ENCODE measurements around the gene HNF1B.

HNF1B gene

DNA sequence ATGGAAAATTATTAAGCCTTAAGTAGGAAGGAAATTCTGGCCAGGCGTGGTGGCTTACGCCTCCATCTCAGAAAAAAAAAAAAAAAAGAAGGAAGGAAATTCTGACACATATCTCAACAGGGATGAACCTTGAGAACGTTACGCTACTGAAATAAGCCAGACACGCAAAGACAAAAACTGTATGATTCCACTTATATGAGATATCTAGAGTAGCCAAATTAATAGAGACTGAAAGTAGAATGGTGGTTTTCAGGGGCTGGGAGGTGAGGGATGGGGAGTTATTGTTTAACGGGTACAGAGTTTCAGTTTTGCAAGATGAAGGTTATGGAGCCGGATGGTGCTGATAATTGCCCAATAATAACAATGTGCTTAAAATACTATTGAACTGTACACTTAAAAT, 16.2 kb upstream of the HNF1B start:
- no peak for DNase-seq (ENCODE audit: low spot score)
- no peak for TF ChIP-seq CTCF (IDR thresholded peaks at IDR 0.05; ENCODE audit: extremely low read depth, missing control alignments)

- TF ChIP-seq CTCF (IDR thresholded peaks at IDR 0.05; ENCODE audit: extremely low read depth, missing control alignments): no peak
- DNase-seq (ENCODE audit: low spot score): no peak
Measured at GRCh38 chr17:37759014-37759637, 14.3 kb upstream of the HNF1B start.

DNA sequence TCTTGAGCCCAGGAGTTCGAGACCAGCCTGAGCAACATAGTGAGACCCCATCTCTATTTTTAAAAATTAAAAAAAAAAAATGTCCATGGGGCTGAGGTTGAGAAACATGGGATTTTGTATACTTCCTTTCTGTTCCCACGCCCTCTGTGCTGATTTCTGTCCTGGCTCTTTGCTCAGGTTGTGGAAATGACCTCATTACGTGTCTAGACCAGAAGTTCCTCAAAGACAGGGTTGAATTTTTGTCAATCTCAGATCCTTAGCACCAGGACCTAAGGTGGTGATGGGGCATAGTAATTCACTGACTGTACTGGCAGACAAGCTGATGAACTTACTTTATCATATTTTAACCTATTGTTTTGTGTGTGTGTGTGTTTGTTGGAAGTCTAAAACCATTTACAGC, 11.2 kb upstream of the HNF1B start:
- no peak for TF ChIP-seq CTCF (IDR thresholded peaks at IDR 0.05; ENCODE audit: extremely low read depth, missing control alignments)
- no peak for DNase-seq (ENCODE audit: low spot score)

DNA sequence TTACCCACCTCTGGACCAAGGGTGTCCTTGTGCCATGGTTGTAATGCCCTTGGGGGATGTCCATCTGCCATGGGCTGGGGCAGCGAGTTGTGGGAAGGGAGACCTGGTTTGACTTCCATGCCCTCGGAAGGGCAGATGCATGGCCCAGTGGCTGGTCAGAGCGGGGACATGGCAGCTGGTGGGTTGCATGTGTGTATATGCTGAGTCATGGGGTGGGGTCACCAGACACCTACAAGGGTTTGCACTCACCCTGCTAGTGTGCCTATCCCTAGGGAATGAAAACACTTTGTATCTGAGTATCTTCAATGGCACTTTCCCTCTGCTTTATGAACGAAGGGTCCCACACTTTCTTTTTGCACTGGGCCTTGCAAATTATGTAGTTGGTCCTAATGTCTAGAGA, 10.6 kb upstream of the HNF1B start:
- TF ChIP-seq CTCF (IDR thresholded peaks at IDR 0.05; ENCODE audit: extremely low read depth, missing control alignments): no peak
- DNase-seq (ENCODE audit: low spot score): no peak

DNA sequence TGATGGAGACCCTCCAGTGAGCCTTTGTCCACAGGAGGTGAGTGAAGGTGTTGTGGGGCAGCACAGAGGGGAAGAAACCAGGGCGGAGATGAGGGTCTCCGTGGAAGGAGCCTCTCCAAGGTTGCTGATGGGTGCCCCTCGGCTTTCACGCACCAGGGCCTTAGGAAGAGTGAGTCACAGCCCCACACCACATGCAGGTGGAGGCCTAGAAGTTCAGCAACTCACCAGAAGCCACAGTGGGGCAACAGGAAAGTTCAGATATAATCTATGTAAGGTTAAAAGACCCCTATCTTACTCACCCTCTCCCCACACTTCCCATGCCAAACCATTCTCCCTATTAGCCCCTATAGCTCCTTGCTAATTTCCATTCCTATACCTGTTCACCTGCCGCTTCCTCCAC, 9.5 kb upstream of the HNF1B start:
- DNase-seq (ENCODE audit: low spot score): no peak
- TF ChIP-seq CTCF (IDR thresholded peaks at IDR 0.05; ENCODE audit: extremely low read depth, missing control alignments): no peak

DNA sequence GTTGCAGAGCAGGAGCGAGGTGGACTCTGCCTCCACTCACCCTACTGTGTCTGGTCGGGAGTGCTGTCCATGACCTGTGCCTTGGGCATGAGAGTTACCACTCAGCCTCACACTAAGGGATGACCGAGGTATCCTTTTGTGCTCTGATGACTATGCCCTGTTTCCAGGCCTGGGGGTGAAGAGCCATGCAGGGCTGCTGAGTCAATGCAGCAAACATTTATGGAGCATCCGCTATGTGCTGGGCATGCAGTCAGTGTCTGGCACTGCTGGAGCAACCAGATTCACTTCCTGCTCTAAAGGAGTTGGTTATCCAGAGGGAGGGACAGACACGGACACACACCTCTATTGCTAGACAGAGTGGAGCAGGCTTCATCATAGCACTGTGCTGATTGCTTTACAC, 7.6 kb upstream of the HNF1B start:
- DNase-seq (ENCODE audit: low spot score): no peak
- TF ChIP-seq CTCF (IDR thresholded peaks at IDR 0.05; ENCODE audit: extremely low read depth, missing control alignments): no peak

DNA sequence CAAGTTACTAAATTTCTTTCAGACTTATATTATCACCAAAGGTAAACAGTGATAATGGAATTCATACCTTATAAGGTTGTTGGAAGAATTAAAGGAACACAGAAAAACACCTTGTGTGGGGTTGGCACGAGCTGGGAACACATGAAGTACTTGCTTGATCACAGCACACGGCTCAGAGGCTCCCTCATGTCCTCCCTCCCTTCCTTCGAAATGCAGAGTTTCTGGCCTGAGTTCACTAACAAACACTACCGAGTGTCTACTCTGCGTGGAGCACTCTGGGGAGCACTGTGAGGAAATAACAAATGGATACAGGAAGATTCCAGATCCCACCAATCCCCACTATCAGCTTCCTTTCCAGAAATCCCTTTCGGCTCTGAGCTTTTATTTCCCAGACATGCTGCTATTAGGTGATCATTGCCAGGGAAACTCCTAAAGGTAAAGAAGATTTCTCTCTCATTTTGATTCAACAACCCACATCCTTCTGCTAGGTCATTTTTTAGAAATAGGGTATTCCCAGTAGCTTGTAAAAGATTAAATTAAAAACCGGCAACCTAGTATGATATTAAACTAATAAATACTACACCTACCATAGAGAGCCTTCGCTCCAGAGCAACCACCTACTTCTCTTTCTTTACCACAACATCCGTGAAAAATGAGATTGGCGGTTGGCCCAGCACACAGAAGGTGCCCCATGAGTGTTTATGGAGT, 6.1 kb upstream of the HNF1B start:
- TF ChIP-seq CTCF (IDR thresholded peaks at IDR 0.05; ENCODE audit: extremely low read depth, missing control alignments): no peak
- no peak for DNase-seq (ENCODE audit: low spot score)
